ENCODE measurements around the gene WDR43. TPM values are rescaled to one million over a fixed set of nuclear protein-coding genes. Genes with fewer than 3 reads are reported as not detected.
A peak's percentile ranks its signal among the peaks of the same experiment; 100 is the strongest.
"Not testable (repeated sequence)": the region's sequence is repeated elsewhere in the genome, so short reads cannot be mapped to it uniquely, and the experiment has no call there.

WDR43 gene
- total and polyA plus RNA-seq, 2 donors: 17.7 to 57.3 TPM

- no peaks in the 10 kb centered on the region for H3K4me1 ChIP-seq (ENCODE audit: insufficient read depth)
- H3K36me3 ChIP-seq (ENCODE audit: insufficient read depth): no peaks in the 10 kb centered on the region
- peak; percentile 42 for DNase-seq (ENCODE audit: extremely low spot score)
- WGBS: 12% methylated on average over 9 of the region's 9 CpGs
- H3K4me3 ChIP-seq (ENCODE audit: low read depth, low read length): no peak overlapping the region
- H3K27ac ChIP-seq (ENCODE audit: low read depth): no peak overlapping the region
Measured at GRCh38 chr2:28958689-28959088, 64.2 kb downstream of the WDR43 start.

- Histone ChIP-seq H3K27ac (ENCODE audit: low read depth) (no peak overlapping the region), H3K4me3 (ENCODE audit: low read depth, low read length) (no peak overlapping the region), H3K4me1 (ENCODE audit: insufficient read depth) (no peaks in the 10 kb centered on the region), H3K36me3 (ENCODE audit: insufficient read depth) (no peaks in the 10 kb centered on the region)
- WGBS: 54% methylated on average over 5 of the region's 5 CpGs
- DNase-seq (ENCODE audit: extremely low spot score): no peak
Measured at GRCh38 chr2:28960401-28960800, 65.9 kb downstream of the WDR43 start.

- DNase-seq (ENCODE audit: extremely low spot score): no peak
- Histone ChIP-seq H3K4me3 (ENCODE audit: low read depth, low read length) (no peak overlapping the region), H3K36me3 (ENCODE audit: insufficient read depth) (no peaks in the 10 kb centered on the region), H3K4me1 (ENCODE audit: insufficient read depth) (no peaks in the 10 kb centered on the region), H3K27ac (ENCODE audit: low read depth) (no peak overlapping the region)
- WGBS: 94% methylated on average over 1 of the region's 1 CpG
Measured at GRCh38 chr2:28962505-28962904, 68.0 kb downstream of the WDR43 start.

- H3K4me3 ChIP-seq (ENCODE audit: low read depth, low read length): no peak overlapping the region
- H3K27ac ChIP-seq (ENCODE audit: low read depth): no peak overlapping the region
- WGBS: 83% methylated on average over 6 of the region's 6 CpGs
- no peaks in the 10 kb centered on the region for H3K4me1 ChIP-seq (ENCODE audit: insufficient read depth)
- no peaks in the 10 kb centered on the region for H3K36me3 ChIP-seq (ENCODE audit: insufficient read depth)
- DNase-seq (ENCODE audit: extremely low spot score): no peak
Measured at GRCh38 chr2:28970464-28971160, 76.1 kb downstream of the WDR43 start.

GRCh38 chr2:28972778-28973335 is 78.4 kb downstream of the WDR43 start:
- H3K4me1 ChIP-seq (ENCODE audit: insufficient read depth): no peaks in the 10 kb centered on the region
- no peak overlapping the region for H3K27ac ChIP-seq (ENCODE audit: low read depth)
- no peak for DNase-seq (ENCODE audit: extremely low spot score)
- 79% methylated on average over 6 of the region's 6 CpGs for WGBS
- no peaks in the 10 kb centered on the region for H3K36me3 ChIP-seq (ENCODE audit: insufficient read depth)
- H3K4me3 ChIP-seq (ENCODE audit: low read depth, low read length): no peak overlapping the region

- no peak overlapping the region for H3K27ac ChIP-seq (ENCODE audit: low read depth)
- no peak for DNase-seq (ENCODE audit: extremely low spot score)
- WGBS: 94% methylated on average over 4 of the region's 4 CpGs
Measured at GRCh38 chr2:28974252-28974651, 79.8 kb downstream of the WDR43 start.

GRCh38 chr2:28975671-28976070 is 81.2 kb downstream of the WDR43 start:
- no peak overlapping the region for H3K4me3 ChIP-seq (ENCODE audit: low read depth, low read length)
- H3K36me3 ChIP-seq (ENCODE audit: insufficient read depth): no peaks in the 10 kb centered on the region
- no peak overlapping the region for H3K27ac ChIP-seq (ENCODE audit: low read depth)
- no peaks in the 10 kb centered on the region for H3K4me1 ChIP-seq (ENCODE audit: insufficient read depth)
- WGBS: 92% methylated on average over 1 of the region's 1 CpG
- DNase-seq (ENCODE audit: extremely low spot score): no peak

More at GRCh38 chr2:28974252-28974651, 79.8 kb downstream of the WDR43 start:
- Histone ChIP-seq H3K36me3 (ENCODE audit: insufficient read depth) (no peaks in the 10 kb centered on the region), H3K4me3 (ENCODE audit: low read depth, low read length) (no peak overlapping the region), H3K4me1 (ENCODE audit: insufficient read depth) (no peaks in the 10 kb centered on the region)

- no peak for DNase-seq (ENCODE audit: extremely low spot score)
- Histone ChIP-seq H3K27ac (ENCODE audit: low read depth) (no peak overlapping the region), H3K36me3 (ENCODE audit: insufficient read depth) (no peaks in the 10 kb centered on the region), H3K4me3 (ENCODE audit: low read depth, low read length) (no peak overlapping the region), H3K4me1 (ENCODE audit: insufficient read depth) (no peaks in the 10 kb centered on the region)
- WGBS: 63% methylated on average over 3 of the region's 3 CpGs
Measured at GRCh38 chr2:28976584-28976983, 82.1 kb downstream of the WDR43 start.

GRCh38 chr2:28977176-28977875 is 82.9 kb downstream of the WDR43 start:
- Histone ChIP-seq H3K4me3 (ENCODE audit: low read depth, low read length) (no peak overlapping the region), H3K4me1 (ENCODE audit: insufficient read depth) (no peaks in the 10 kb centered on the region), H3K27ac (ENCODE audit: low read depth) (no peak overlapping the region), H3K36me3 (ENCODE audit: insufficient read depth) (no peaks in the 10 kb centered on the region)
- WGBS: 92% methylated on average over 10 of the region's 10 CpGs
- DNase-seq (ENCODE audit: extremely low spot score): no peak

GRCh38 chr2:28978001-28978400 is 83.5 kb downstream of the WDR43 start:
- DNase-seq (ENCODE audit: extremely low spot score); H3K27ac ChIP-seq (ENCODE audit: low read depth); H3K36me3 ChIP-seq (ENCODE audit: insufficient read depth); H3K4me3 ChIP-seq (ENCODE audit: low read depth, low read length); H3K4me1 ChIP-seq (ENCODE audit: insufficient read depth): not testable (repeated sequence)
- WGBS: 96% methylated on average over 8 of the region's 8 CpGs

GRCh38 chr2:28978606-28979005 is 84.1 kb downstream of the WDR43 start:
- DNase-seq (ENCODE audit: extremely low spot score): no peak
- Histone ChIP-seq H3K4me3 (ENCODE audit: low read depth, low read length) (no peak overlapping the region), H3K4me1 (ENCODE audit: insufficient read depth) (no peaks in the 10 kb centered on the region), H3K27ac (ENCODE audit: low read depth) (no peak overlapping the region), H3K36me3 (ENCODE audit: insufficient read depth) (no peaks in the 10 kb centered on the region)
- WGBS: 76% methylated on average over 6 of the region's 6 CpGs

GRCh38 chr2:28979041-28979440 is 84.6 kb downstream of the WDR43 start:
- Histone ChIP-seq H3K4me1 (ENCODE audit: insufficient read depth) (no peaks in the 10 kb centered on the region), H3K36me3 (ENCODE audit: insufficient read depth) (no peaks in the 10 kb centered on the region), H3K27ac (ENCODE audit: low read depth) (no peak overlapping the region), H3K4me3 (ENCODE audit: low read depth, low read length) (no peak overlapping the region)
- 74% methylated on average over 7 of the region's 7 CpGs for WGBS
- DNase-seq (ENCODE audit: extremely low spot score): no peak

GRCh38 chr2:28979576-28980366 is 85.3 kb downstream of the WDR43 start:
- no peak for DNase-seq (ENCODE audit: extremely low spot score)
- Histone ChIP-seq H3K27ac (ENCODE audit: low read depth) (no peak overlapping the region), H3K36me3 (ENCODE audit: insufficient read depth) (no peaks in the 10 kb centered on the region), H3K4me1 (ENCODE audit: insufficient read depth) (no peaks in the 10 kb centered on the region), H3K4me3 (ENCODE audit: low read depth, low read length) (no peak overlapping the region)
- WGBS: 73% methylated on average over 13 of the region's 13 CpGs

Measured in urinary bladder (tissue), 4 donors.